Esophagus squamous epithelium (tissue), 5 donors: ENCODE data around the gene CCSAP. TPM values are rescaled to one million over a fixed set of nuclear protein-coding genes. Genes with fewer than 3 reads are reported as not detected.

ENCODE experiments used
- DNase-seq: peaks from one replicate; lab custom pipeline; 2025; lab: John Stamatoyannopoulos, UW
- H3K27ac ChIP-seq, 4 donors: fragments of 200-600 bp; sonication (generic); one replicate each; pipeline ENCODE4 v1.5.1; 2016 to 2019; ENCODE audit warnings: mild to moderate bottlenecking in 1 of 4
- H3K27me3 ChIP-seq, 4 donors: fragments of 200-600 bp; sonication (generic); 1 replicate in 3 of 4; 2 replicates in 1 of 4; pipeline versions ENCODE4 v1.5.1 to v1.6.0; 2017 to 2021; ENCODE audit warnings: antibody characterized with exemption in 1 of 4
- H3K36me3 ChIP-seq, 3 donors: fragments of 200-600 bp; sonication (generic); one replicate each; pipeline ENCODE4 v1.5.1; 2016 to 2019
- H3K4me1 ChIP-seq, 3 donors: fragments of 200-600 bp; sonication (generic); one replicate each; pipeline ENCODE4 v1.5.1; 2017 to 2019
- H3K4me3 ChIP-seq, 4 donors: fragments of 200-600 bp; sonication (generic); 1 replicate in 3 of 4; 2 replicates in 1 of 4; pipeline ENCODE4 v1.5.1; 2016 to 2019; ENCODE audit warnings: mild to moderate bottlenecking in 2 of 4, moderate library complexity in 1 of 4
- H3K9me3 ChIP-seq, 3 donors: fragments of 200-600 bp; sonication (generic); one replicate each; pipeline ENCODE4 v1.5.1; 2016 to 2019
- POLR2A ChIP-seq, 4 donors: fragments of 450-650 bp; IDR thresholded peaks; one replicate each; pipeline ENCODE4 v1.6.1; 2017; ENCODE audit warnings: antibody characterized with exemption in 4 of 4, mild to moderate bottlenecking in 4 of 4, moderate library complexity in 3 of 4
- WGBS, 2 donors: methylation state at CpG; one replicate each; pipeline ENCODE4 v1.1.5; 2018; 5-methylcytosine and 5-hydroxymethylcytosine counted together
- intact Hi-C: fragments of 100-400 bp; cut with DNase I; formaldehyde crosslinking; loops from one replicate; pipeline ENCODE4 v1.15.0; 2022
- total RNA-seq, 4 donors: library from RNA; depleted of rRNA; stranded (reverse); fragments of >200 nt; gene quantifications; one replicate each; pipeline ENCODE4 v1.1.0, GENCODE V29; 2016
- TF ChIP-seq, protein P1 (sequence below), 6 experiments: fragments of 450-650 bp in 4 of 6; fragments of 200-600 bp in 2 of 6; sonication (generic) in 2 of 6; IDR thresholded peaks; one replicate each; pipeline ENCODE4 v1.5.1; 2016 to 2019; ENCODE audit warnings: antibody characterized with exemption in 6 of 6, mild to moderate bottlenecking in 4 of 6, moderate library complexity in 4 of 6
- donor health status: DM: yes; HTN: yes; CAD: no.

The CCSAP gene
- total RNA-seq, 4 donors from 2014 or later, result 1.6 to 5.3 (median 4.5) TPM

- H3K36me3 ChIP-seq, result peaks cover 0 to 77% (median 0%) of the 10 kb centered on the region in 3 donors
- intact Hi-C loops, result no loop called here
- H3K27ac ChIP-seq, result no peak overlapping the region
- no peak for DNase-seq
- H3K9me3 ChIP-seq, result no peaks in the 10 kb centered on the region
- 84 to 86% methylated on average over 6 of the region's 6 CpGs for WGBS, 2 donors
- H3K27me3 ChIP-seq, result no peaks in the 10 kb centered on the region
- TF ChIP-seq POLR2A (IDR thresholded peaks at IDR 0.05), result no peak
- TF ChIP-seq, protein P1, sequence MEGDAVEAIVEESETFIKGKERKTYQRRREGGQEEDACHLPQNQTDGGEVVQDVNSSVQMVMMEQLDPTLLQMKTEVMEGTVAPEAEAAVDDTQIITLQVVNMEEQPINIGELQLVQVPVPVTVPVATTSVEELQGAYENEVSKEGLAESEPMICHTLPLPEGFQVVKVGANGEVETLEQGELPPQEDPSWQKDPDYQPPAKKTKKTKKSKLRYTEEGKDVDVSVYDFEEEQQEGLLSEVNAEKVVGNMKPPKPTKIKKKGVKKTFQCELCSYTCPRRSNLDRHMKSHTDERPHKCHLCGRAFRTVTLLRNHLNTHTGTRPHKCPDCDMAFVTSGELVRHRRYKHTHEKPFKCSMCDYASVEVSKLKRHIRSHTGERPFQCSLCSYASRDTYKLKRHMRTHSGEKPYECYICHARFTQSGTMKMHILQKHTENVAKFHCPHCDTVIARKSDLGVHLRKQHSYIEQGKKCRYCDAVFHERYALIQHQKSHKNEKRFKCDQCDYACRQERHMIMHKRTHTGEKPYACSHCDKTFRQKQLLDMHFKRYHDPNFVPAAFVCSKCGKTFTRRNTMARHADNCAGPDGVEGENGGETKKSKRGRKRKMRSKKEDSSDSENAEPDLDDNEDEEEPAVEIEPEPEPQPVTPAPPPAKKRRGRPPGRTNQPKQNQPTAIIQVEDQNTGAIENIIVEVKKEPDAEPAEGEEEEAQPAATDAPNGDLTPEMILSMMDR (IDR thresholded peaks at IDR 0.05), result no peak
- no peak overlapping the region for H3K4me3 ChIP-seq
- no peaks in the 10 kb centered on the region for H3K4me1 ChIP-seq
These were observed 32.0 kb downstream of the CCSAP start for GRCh38 chr1:229310833-229311232.

- Histone ChIP-seq H3K4me3 (no peak overlapping the region), H3K9me3 (no peaks in the 10 kb centered on the region), H3K36me3 (peaks cover 0 to 88% (median 0%) of the 10 kb centered on the region in 3 donors), H3K27ac (no peak overlapping the region), H3K27me3 (no peaks in the 10 kb centered on the region), H3K4me1 (no peaks in the 10 kb centered on the region)
- intact Hi-C loops, result no loop called here
- 86 to 94% methylated on average over 2 of the region's 2 CpGs for WGBS, 2 donors
- no peak for DNase-seq
- no peak for TF ChIP-seq POLR2A (IDR thresholded peaks at IDR 0.05)
- TF ChIP-seq, protein P1 (IDR thresholded peaks at IDR 0.05), result no peak
These were observed 33.2 kb downstream of the CCSAP start for GRCh38 chr1:229309684-229310083.

DNA sequence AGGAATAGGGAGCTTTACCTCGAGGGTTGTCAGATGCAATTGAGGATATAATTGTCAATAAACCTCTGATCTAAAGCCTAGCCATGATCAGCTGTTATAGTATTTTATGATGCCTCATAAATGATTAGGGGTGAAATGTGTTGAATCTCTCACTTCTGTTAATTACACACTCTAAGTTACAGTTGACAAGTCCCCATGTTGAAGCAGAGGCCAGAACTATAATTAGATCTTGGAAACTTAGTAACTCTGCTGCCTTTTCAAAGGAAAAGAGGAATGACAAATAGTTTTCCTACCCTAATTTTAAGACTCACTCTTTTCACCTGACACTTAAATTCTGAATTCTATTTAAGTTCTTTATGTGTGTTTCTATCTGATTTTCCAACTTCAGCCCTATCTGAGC lies 33.8 kb downstream of the CCSAP start:
- Histone ChIP-seq H3K4me1 (no peaks in the 10 kb centered on the region), H3K36me3 (peaks cover 0 to 94% (median 0%) of the 10 kb centered on the region in 3 donors), H3K4me3 (no peak overlapping the region), H3K9me3 (no peaks in the 10 kb centered on the region), H3K27ac (no peak overlapping the region), H3K27me3 (no peaks in the 10 kb centered on the region)
- WGBS, 2 donors, result 50 to 89% methylated on average over 1 of the region's 1 CpG
- DNase-seq, result no peak
- intact Hi-C loops, result no loop called here
- TF ChIP-seq, protein P1 (IDR thresholded peaks at IDR 0.05), result no peak
- TF ChIP-seq POLR2A (IDR thresholded peaks at IDR 0.05), result no peak

DNA sequence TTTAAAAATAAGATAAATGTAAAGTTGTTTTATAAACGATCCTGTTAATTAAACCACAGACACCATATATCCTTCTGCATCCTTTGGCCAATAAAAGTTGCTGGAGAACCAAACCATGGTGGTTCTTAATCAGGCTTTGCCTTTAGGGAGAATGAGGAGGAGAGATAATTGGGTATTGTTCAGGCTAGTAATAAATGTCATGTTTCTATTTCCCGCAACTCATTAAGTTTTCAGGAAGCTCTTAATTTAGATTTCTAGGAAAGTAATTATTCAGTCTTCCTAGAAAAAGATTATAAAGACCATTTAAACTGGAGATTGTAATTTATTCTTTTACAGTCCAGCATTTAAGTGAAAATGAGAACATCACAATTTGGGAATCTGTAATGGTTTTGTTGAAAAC lies 37.5 kb downstream of the CCSAP start:
- Histone ChIP-seq H3K36me3 (peaks cover 0 to 92% (median 6%) of the 10 kb centered on the region in 3 donors), H3K9me3 (no peaks in the 10 kb centered on the region), H3K27me3 (no peaks in the 10 kb centered on the region)

GRCh38 chr1:229303855-229304254 lies 39.0 kb downstream of the CCSAP start:
- intact Hi-C loops, result no loop called here
- Histone ChIP-seq H3K27me3 (no peaks in the 10 kb centered on the region), H3K4me1 (no peaks in the 10 kb centered on the region), H3K4me3 (no peak overlapping the region), H3K9me3 (no peaks in the 10 kb centered on the region), H3K27ac (no peak overlapping the region), H3K36me3 (peaks cover 0 to 92% (median 17%) of the 10 kb centered on the region in 3 donors)
- no peak for DNase-seq
- 83 to 89% methylated on average over 4 of the region's 4 CpGs for WGBS, 2 donors
- no peak for TF ChIP-seq POLR2A (IDR thresholded peaks at IDR 0.05)
- TF ChIP-seq, protein P1 (IDR thresholded peaks at IDR 0.05), result no peak

More for the DNA sequence above, 37.5 kb downstream of the CCSAP start:
- DNase-seq, result no peak
- no peaks in the 10 kb centered on the region for H3K4me1 ChIP-seq
- intact Hi-C loops, result no loop called here
- 72 to 80% methylated on average over 2 of the region's 2 CpGs for WGBS, 2 donors
- TF ChIP-seq, protein P1 (IDR thresholded peaks at IDR 0.05), result no peak
- TF ChIP-seq POLR2A (IDR thresholded peaks at IDR 0.05), result no peak
- H3K27ac ChIP-seq, result no peak overlapping the region
- H3K4me3 ChIP-seq, result no peak overlapping the region
